Prostate gland (tissue), 2 donors: ENCODE data around the gene OTOR. TPM values are rescaled to one million over a fixed set of nuclear protein-coding genes. Genes with fewer than 3 reads are reported as not detected.

ENCODE experiments used
- DNase-seq: peaks from one replicate; pipeline ENCODE4 v3.0.0-alpha.2; 2019; ENCODE audit warnings: low spot score
- H3K27ac ChIP-seq, 2 donors: fragments of 200-600 bp; sonication (generic); 2 replicates each; pipeline ENCODE4 v1.5.1; 2017 to 2019
- H3K27me3 ChIP-seq: fragments of 200-600 bp; sonication (generic); replicated peaks from 2 replicates; pipeline ENCODE4 v1.5.1; 2019; ENCODE audit not compliant: insufficient read depth
- H3K36me3 ChIP-seq, 2 donors: fragments of 200-600 bp; sonication (generic); 1 replicate in 1 of 2; 2 replicates in 1 of 2; pipeline versions ENCODE4 v1.5.1 to v1.8.1; 2017 to 2019
- H3K4me1 ChIP-seq: fragments of 200-600 bp; sonication (generic); replicated peaks from 2 replicates; pipeline ENCODE4 v1.5.1; 2019
- H3K4me3 ChIP-seq, 2 donors: fragments of 200-600 bp; sonication (generic); 2 replicates each; pipeline ENCODE4 v1.5.1; 2017 to 2019
- H3K9me3 ChIP-seq: fragments of 200-600 bp; sonication (generic); 2 replicates; pipeline ENCODE4 v1.5.1; 2017
- POLR2A ChIP-seq: fragments of 450-650 bp; IDR thresholded peaks from one replicate; pipeline ENCODE4 v1.6.1; 2016; ENCODE audit warnings: antibody characterized with exemption, mild to moderate bottlenecking
- POLR2AphosphoS5 ChIP-seq: sonication (generic); formaldehyde crosslinking; IDR thresholded peaks from one replicate; pipeline ENCODE4 v1.6.1; 2017; ENCODE audit warnings: antibody characterized with exemption
- WGBS: methylation state at CpG from one replicate; pipeline ENCODE4 v1.1.5; 2018; 5-methylcytosine and 5-hydroxymethylcytosine counted together
- intact Hi-C: fragments of 100-400 bp; cut with DNase I; formaldehyde crosslinking; loops from one replicate; pipeline ENCODE4 v1.14.2; 2022
- total RNA-seq, 2 donors: library from RNA; depleted of rRNA; stranded (reverse); fragments of >200 nt; gene quantifications; one replicate each; pipeline ENCODE4 v1.1.0, GENCODE V29; 2016
- TF ChIP-seq, protein P1 (sequence below), 4 experiments: fragments of 200-600 bp in 2 of 4; fragments of 450-650 bp in 2 of 4; sonication (generic) in 2 of 4; IDR thresholded peaks; 1 replicate in 3 of 4; 2 replicates in 1 of 4; pipeline ENCODE4 v1.5.1; 2016 to 2019; ENCODE audit warnings: antibody characterized with exemption in 4 of 4, mild to moderate bottlenecking in 2 of 4, moderate library complexity in 2 of 4

OTOR gene
- total RNA-seq, 2 donors from 2014 or later, result not detected

DNA sequence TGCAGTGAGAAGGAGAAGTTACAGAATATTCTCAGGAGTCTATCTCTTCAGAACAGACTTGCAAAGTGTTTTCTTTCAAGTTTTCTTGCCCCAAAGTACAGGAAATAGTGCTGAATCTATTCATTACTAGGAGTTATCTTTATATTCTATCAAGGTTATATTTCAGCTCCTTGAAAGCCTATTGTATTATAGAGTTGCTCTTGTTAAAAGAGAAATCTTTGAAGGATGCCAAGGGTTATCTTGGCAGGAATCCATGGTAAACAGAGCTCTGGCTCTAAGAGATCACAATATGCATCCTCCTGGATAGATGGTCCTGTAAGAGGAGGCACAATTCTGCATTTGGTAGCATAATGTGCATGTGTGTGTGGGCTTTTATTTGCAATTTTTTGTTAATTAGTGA lies 39.6 kb upstream of the OTOR start:
- H3K36me3 ChIP-seq, result no peaks in the 10 kb centered on the region
- no peak overlapping the region for H3K4me3 ChIP-seq
- H3K9me3 ChIP-seq, result no peaks in the 10 kb centered on the region
- H3K27ac ChIP-seq, result no peak overlapping the region
- TF ChIP-seq POLR2A, result no peak
- peak; percentile 54 for TF ChIP-seq POLR2AphosphoS5
- TF ChIP-seq, protein P1, sequence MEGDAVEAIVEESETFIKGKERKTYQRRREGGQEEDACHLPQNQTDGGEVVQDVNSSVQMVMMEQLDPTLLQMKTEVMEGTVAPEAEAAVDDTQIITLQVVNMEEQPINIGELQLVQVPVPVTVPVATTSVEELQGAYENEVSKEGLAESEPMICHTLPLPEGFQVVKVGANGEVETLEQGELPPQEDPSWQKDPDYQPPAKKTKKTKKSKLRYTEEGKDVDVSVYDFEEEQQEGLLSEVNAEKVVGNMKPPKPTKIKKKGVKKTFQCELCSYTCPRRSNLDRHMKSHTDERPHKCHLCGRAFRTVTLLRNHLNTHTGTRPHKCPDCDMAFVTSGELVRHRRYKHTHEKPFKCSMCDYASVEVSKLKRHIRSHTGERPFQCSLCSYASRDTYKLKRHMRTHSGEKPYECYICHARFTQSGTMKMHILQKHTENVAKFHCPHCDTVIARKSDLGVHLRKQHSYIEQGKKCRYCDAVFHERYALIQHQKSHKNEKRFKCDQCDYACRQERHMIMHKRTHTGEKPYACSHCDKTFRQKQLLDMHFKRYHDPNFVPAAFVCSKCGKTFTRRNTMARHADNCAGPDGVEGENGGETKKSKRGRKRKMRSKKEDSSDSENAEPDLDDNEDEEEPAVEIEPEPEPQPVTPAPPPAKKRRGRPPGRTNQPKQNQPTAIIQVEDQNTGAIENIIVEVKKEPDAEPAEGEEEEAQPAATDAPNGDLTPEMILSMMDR (IDR thresholded peaks at IDR 0.05), result no peak
- H3K27me3 ChIP-seq, result no peaks in the 10 kb centered on the region
- no peaks in the 10 kb centered on the region for H3K4me1 ChIP-seq
- intact Hi-C loops, result no loop called here
- DNase-seq, result peak; percentile 63

DNA sequence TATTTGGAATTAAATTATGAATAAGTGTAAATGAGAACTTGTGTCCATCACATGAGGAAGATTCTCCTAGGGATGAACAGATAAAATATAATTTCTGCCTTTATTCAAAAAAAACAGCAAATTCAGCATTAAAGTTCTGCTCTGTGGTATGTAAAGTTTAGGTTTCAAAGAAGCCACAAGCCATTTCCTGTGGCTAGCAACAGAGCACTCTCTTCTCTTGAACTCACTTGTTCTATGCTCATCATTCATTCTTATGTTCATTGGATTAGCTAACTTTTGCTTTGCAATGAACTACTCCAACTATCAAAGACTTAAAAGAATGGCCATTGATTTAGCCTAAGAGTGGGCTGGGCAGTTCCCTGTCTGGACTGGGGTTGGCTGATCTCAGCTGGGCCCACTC lies 39.1 kb upstream of the OTOR start:
- Histone ChIP-seq H3K27me3 (no peaks in the 10 kb centered on the region), H3K36me3 (no peaks in the 10 kb centered on the region), H3K27ac (no peak overlapping the region), H3K4me3 (no peak overlapping the region), H3K4me1 (no peaks in the 10 kb centered on the region), H3K9me3 (no peaks in the 10 kb centered on the region)
- TF ChIP-seq, protein P1 (IDR thresholded peaks at IDR 0.05), result no peak
- TF ChIP-seq POLR2AphosphoS5, result no peak
- TF ChIP-seq POLR2A, result no peak
- DNase-seq, result no peak
- intact Hi-C loops, result no loop called here

DNA sequence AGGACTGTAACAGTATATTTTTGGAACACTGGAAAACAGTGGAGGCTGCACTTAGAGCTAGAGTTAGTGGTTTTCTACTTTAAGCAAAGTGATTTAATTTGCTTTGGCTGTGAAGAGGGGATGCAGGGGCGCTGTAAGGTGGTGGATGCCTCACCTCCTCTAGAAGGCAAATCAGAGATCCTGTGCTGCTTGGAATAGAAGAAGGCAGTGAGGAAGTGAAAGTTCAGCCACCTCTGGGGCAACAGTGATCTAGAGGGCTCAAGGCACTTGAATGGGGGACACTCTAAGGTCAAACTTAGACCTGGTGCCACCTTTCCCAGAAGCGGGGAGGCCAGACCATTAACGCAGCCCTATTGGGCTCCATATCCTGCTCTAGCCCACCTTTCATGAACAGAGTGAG lies 37.4 kb upstream of the OTOR start:
- intact Hi-C loops, result no loop called here
- no peaks in the 10 kb centered on the region for H3K4me1 ChIP-seq
- H3K27ac ChIP-seq, result no peak overlapping the region
- no peak for DNase-seq
- no peaks in the 10 kb centered on the region for H3K27me3 ChIP-seq
- H3K36me3 ChIP-seq, result no peaks in the 10 kb centered on the region
- 92% methylated on average over 3 of the region's 3 CpGs for WGBS
- no peak for TF ChIP-seq POLR2AphosphoS5
- TF ChIP-seq POLR2A, result no peak
- TF ChIP-seq, protein P1 (IDR thresholded peaks at IDR 0.05), result no peak
- no peaks in the 10 kb centered on the region for H3K9me3 ChIP-seq
- H3K4me3 ChIP-seq, result no peak overlapping the region

DNA sequence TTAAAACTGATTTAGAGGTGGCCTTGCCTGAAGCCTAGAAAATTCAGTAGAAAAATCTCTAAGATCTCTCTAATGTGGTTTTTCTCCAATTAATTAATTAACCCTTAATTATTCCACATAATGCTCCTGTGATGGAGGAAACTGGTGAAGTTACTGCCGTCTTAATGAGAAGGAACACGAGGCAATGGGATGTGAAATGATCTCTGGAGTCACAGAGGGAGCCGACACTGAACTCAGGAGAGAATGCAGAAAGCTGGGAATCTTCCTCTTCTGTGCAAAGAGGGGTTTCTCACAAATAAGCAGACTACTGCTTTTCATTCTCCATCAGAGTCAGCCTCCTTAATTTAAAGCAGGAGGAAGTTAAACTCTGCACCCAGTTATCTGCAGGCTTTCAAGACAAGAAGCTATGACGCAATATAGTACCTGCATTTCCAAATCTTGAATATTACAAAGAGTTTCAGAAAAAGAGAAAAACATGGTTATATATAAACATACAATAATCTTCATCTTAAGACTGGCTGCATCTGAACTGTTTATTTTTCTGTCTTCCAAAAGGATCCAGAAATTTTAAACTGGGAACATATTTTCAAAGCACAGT lies 36.4 kb upstream of the OTOR start:
- no peaks in the 10 kb centered on the region for H3K9me3 ChIP-seq
- no peaks in the 10 kb centered on the region for H3K36me3 ChIP-seq
- TF ChIP-seq POLR2A (no peak), POLR2AphosphoS5 (no peak)
- TF ChIP-seq, protein P1 (IDR thresholded peaks at IDR 0.05), result no peak
- 83% methylated on average over 4 of the region's 4 CpGs for WGBS
- no peak overlapping the region for H3K4me3 ChIP-seq
- intact Hi-C loops, result no loop called here
- H3K27ac ChIP-seq, result no peak overlapping the region
- no peaks in the 10 kb centered on the region for H3K4me1 ChIP-seq
- H3K27me3 ChIP-seq, result no peaks in the 10 kb centered on the region
- DNase-seq, result no peak

DNA sequence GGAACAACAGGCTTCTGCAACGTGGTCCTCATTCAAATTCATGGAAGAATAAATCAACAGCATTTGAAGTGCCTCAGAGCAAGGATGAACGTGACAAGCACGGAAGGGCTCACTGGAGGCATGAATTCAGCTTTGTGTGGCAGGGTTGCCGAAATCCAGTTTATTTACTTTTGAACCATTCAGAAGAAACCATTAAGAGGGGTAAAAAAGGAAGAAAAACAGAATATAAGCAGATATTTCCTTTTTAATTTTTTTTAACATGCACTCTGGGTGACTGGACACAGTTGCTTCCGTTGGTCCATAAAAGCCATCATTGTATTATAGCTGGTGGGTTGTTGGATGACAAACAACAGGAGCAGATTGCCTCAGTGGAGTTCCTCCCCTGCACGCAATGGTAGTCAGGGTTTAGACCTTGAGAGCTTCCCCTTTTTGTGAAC lies 35.6 kb upstream of the OTOR start:
- DNase-seq, result no peak
- H3K9me3 ChIP-seq, result no peaks in the 10 kb centered on the region
- H3K36me3 ChIP-seq, result no peaks in the 10 kb centered on the region
- H3K27me3 ChIP-seq, result no peaks in the 10 kb centered on the region
- TF ChIP-seq POLR2AphosphoS5, result no peak
- TF ChIP-seq POLR2A, result no peak
- TF ChIP-seq, protein P1 (IDR thresholded peaks at IDR 0.05), result no peak
- intact Hi-C loops, result no loop called here
- WGBS, result 62% methylated on average over 6 of the region's 6 CpGs
- H3K4me1 ChIP-seq, result no peaks in the 10 kb centered on the region
- no peak overlapping the region for H3K4me3 ChIP-seq
- no peak overlapping the region for H3K27ac ChIP-seq
